ENCODE results near the gene MBP.

DNA sequence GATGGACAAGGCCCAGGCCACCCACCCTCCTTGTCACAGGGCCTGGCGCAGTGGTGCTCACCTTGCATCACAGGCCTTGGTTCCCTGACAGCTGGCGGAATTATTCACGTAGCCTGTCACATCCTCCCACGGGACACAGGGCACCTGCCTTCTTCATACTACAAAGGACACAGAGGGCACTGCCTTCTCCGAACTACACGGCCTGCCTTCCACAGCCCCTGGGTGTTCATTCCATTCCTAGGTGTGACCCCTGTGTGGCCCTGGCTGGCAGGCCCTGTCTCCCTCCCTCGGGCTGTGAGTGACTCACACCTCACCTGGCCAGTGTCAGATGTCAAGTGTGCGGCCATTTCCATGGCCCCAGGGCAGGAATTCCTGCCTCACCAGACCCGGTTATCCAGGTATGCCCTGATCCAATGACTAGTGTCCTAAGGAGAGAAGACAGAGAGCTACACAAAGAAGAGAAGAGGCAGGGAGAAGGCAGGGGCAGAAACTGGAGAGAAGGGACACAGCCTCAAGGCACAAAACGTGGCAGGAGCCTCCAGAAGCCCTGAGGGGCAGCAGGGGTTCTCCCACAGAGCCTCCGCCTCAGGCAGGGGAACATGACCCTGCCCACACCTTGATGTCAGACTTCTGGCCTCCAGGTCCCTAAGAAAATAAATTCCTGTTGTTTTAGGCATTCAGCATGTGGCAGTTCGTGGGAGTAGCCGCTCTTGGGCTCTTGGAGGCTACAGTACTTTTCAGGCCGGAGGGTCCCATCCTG, 43.4 kb downstream of the MBP start:
- TF ChIP-seq POLR2AphosphoS5 (IDR thresholded peaks at IDR 0.05; ENCODE audit: borderline replicate concordance, low read depth, low read length) (no peak), EZH2 (IDR thresholded peaks at IDR 0.05) (no peak)
